Midbrain (tissue), 1 donor: Measurements from ENCODE around the gene PIGQ.
"Not testable (repeated sequence)": the region's sequence is repeated elsewhere in the genome, so short reads cannot be mapped to it uniquely, and the experiment has no call there.

ENCODE experiments used
- DNase-seq: peaks from one replicate; lab custom pipeline; 2025; lab: John Stamatoyannopoulos, UW

Gene PIGQ

GRCh38 chr16:586047-586644 lies 16.4 kb downstream of the PIGQ start:
- no peak for DNase-seq

GRCh38 chr16:586645-587590 lies 17.1 kb downstream of the PIGQ start:
- DNase-seq: no peak

GRCh38 chr16:588639-588888 lies 18.8 kb downstream of the PIGQ start:
- no peak for DNase-seq

GRCh38 chr16:588889-589657 lies 19.3 kb downstream of the PIGQ start:
- peak; percentile 95 for DNase-seq

GRCh38 chr16:589658-590187 lies 20.0 kb downstream of the PIGQ start, which contains the start of gene RAB40C:
TSS of gene RAB40C (plus strand) at chr16:590066. CDS start at chr16:590292, 226 bp downstream.
- peak; percentile 96 for DNase-seq

- no peak for DNase-seq
These were observed 20.5 kb downstream of the PIGQ start for GRCh38 chr16:590188-590814.

- DNase-seq: no peak
These were observed 21.0 kb downstream of the PIGQ start for GRCh38 chr16:590815-591200.

- DNase-seq: no peak
These were observed 21.5 kb downstream of the PIGQ start for GRCh38 chr16:591231-591630.

- no peak for DNase-seq
These were observed 22.2 kb downstream of the PIGQ start for GRCh38 chr16:591892-592517.

GRCh38 chr16:592518-593306 lies 22.9 kb downstream of the PIGQ start:
- DNase-seq: peak; percentile 56

GRCh38 chr16:593406-593805 lies 23.6 kb downstream of the PIGQ start:
- DNase-seq: no peak

GRCh38 chr16:593807-594206 lies 24.0 kb downstream of the PIGQ start:
- no peak for DNase-seq

- no peak for DNase-seq
These were observed 25.3 kb downstream of the PIGQ start for GRCh38 chr16:595094-595528.

- no peak for DNase-seq
These were observed 26.4 kb downstream of the PIGQ start for GRCh38 chr16:595942-596735.

GRCh38 chr16:596736-597060 lies 26.9 kb downstream of the PIGQ start:
- DNase-seq: no peak

- DNase-seq: not testable (repeated sequence)
These were observed 27.9 kb downstream of the PIGQ start for GRCh38 chr16:597655-598054.

- DNase-seq: no peak
These were observed 29.3 kb downstream of the PIGQ start for GRCh38 chr16:598823-599739.

GRCh38 chr16:600781-601180 lies 31.0 kb downstream of the PIGQ start:
- no peak for DNase-seq

- DNase-seq: no peak
These were observed 34.2 kb downstream of the PIGQ start for GRCh38 chr16:603933-604332.
